NCI-H82 treated with DMSO at 0.1 percent for 48 hours (cell line): ENCODE results near the gene KLRG1.

Experiments used
- DNase-seq: peaks from one replicate; lab custom pipeline; 2025; ENCODE audit not compliant: unreplicated experiment; lab: John Stamatoyannopoulos, UW

KLRG1 gene

GRCh38 chr12:9040484-9041186 is 51.3 kb downstream of the KLRG1 start:
- DNase-seq: no peak

- no peak for DNase-seq
These were observed 52.0 kb downstream of the KLRG1 start for GRCh38 chr12:9041321-9041720.

GRCh38 chr12:9043766-9044165 is 54.4 kb downstream of the KLRG1 start:
- no peak for DNase-seq

- no peak for DNase-seq
These were observed 57.8 kb downstream of the KLRG1 start for GRCh38 chr12:9047105-9047504.

- DNase-seq: no peak
These were observed 59.6 kb downstream of the KLRG1 start for GRCh38 chr12:9048930-9049329.

GRCh38 chr12:9049520-9050133 is 60.3 kb downstream of the KLRG1 start:
- DNase-seq: no peak

- no peak for DNase-seq
These were observed 61.3 kb downstream of the KLRG1 start for GRCh38 chr12:9050521-9051157.

GRCh38 chr12:9051158-9051550 is 61.8 kb downstream of the KLRG1 start:
- no peak for DNase-seq

- DNase-seq: no peak
These were observed 63.3 kb downstream of the KLRG1 start for GRCh38 chr12:9052610-9053009.
